Mesendoderm (in vitro differentiated cells): Measurements from ENCODE around the gene ARL5A.

Experiments used
- DNase-seq: peaks from one replicate; pipeline ENCODE4 v3.0.0; 2013
- H2AK5ac ChIP-seq: 2 replicates; pipeline ENCODE4 v1.6.1; 2013; ENCODE audit warnings: low read length, inconsistent platforms
- H2BK120ac ChIP-seq: 2 replicates; pipeline ENCODE4 v1.6.1; 2013; ENCODE audit warnings: low read depth, mild to moderate bottlenecking, low read length, moderate library complexity, mixed read lengths
- H2BK15ac ChIP-seq: replicated peaks from 2 replicates; pipeline ENCODE4 v1.6.1; 2013; ENCODE audit warnings: low read depth, mild to moderate bottlenecking, moderate library complexity
- H2BK5ac ChIP-seq: 2 replicates; pipeline ENCODE4 v1.6.1; 2013; ENCODE audit warnings: low read length, inconsistent platforms
- H3K18ac ChIP-seq: 2 replicates; pipeline ENCODE4 v1.6.1; 2013; ENCODE audit warnings: mild to moderate bottlenecking, low read length, mixed read lengths
- H3K23ac ChIP-seq: one replicate; pipeline ENCODE4 v1.6.1; 2013; ENCODE audit warnings: low read length
- H3K27ac ChIP-seq: 2 replicates; pipeline ENCODE4 v1.5.1; 2013; ENCODE audit warnings: low read depth, mild to moderate bottlenecking, inconsistent platforms, low read length, moderate library complexity
- H3K27me3 ChIP-seq: 2 replicates; pipeline ENCODE4 v1.6.1; 2013; ENCODE audit warnings: low read length, control low read depth, mild to moderate bottlenecking, inconsistent platforms; ENCODE audit not compliant: insufficient read depth, poor library complexity
- H3K36me3 ChIP-seq: 2 replicates; pipeline ENCODE4 v1.6.1; 2013; ENCODE audit warnings: low read length, inconsistent platforms; ENCODE audit not compliant: control insufficient read depth, insufficient read depth
- H3K4ac ChIP-seq: one replicate; pipeline ENCODE4 v1.6.1; 2013; ENCODE audit warnings: low read depth, mild to moderate bottlenecking, low read length, moderate library complexity
- H3K4me1 ChIP-seq: 2 replicates; pipeline ENCODE4 v1.6.1; 2013; ENCODE audit warnings: low read depth, low read length, inconsistent platforms; ENCODE audit not compliant: control insufficient read depth
- H3K4me2 ChIP-seq: 2 replicates; pipeline ENCODE4 v1.6.1; 2013; ENCODE audit warnings: low read length
- H3K4me3 ChIP-seq: 2 replicates; pipeline ENCODE4 v1.5.1; 2013; ENCODE audit warnings: mild to moderate bottlenecking, low read length
- H3K56ac ChIP-seq: one replicate; pipeline ENCODE4 v1.6.1; 2013; ENCODE audit warnings: low read length
- H3K79me1 ChIP-seq: 2 replicates; pipeline ENCODE4 v1.6.1; 2013; ENCODE audit warnings: low read length, inconsistent platforms
- H3K79me2 ChIP-seq: 2 replicates; pipeline ENCODE4 v1.6.1; 2013; ENCODE audit warnings: mild to moderate bottlenecking, low read length; ENCODE audit not compliant: control insufficient read depth, insufficient read depth
- H3K9ac ChIP-seq: 2 replicates; pipeline ENCODE4 v1.6.1; 2013; ENCODE audit warnings: low read length, inconsistent platforms
- H4K5ac ChIP-seq: one replicate; pipeline ENCODE4 v1.6.1; 2013; ENCODE audit warnings: low read length
- H4K8ac ChIP-seq: one replicate; pipeline ENCODE4 v1.6.1; 2013; ENCODE audit warnings: low read depth, mild to moderate bottlenecking, control low read depth, low read length, moderate library complexity
- WGBS: extraction: QIAGEN DNeasy Blood & Tissue Kit; methylation state at CpG from one replicate; pipeline ENCODE4 v1.1.7; 2013; ENCODE audit warnings: low lambda C conversion rate, missing lambda C conversion rate; ENCODE audit not compliant: insufficient coverage; ENCODE audit errors: extremely low coverage; 5-methylcytosine and 5-hydroxymethylcytosine counted together

The ARL5A gene

GRCh38 chr2:151792589-151792988 is 35.6 kb downstream of the ARL5A start:
- H3K27ac ChIP-seq, result no peak overlapping the region
- H3K79me1 ChIP-seq, result no peaks in the 10 kb centered on the region
- H3K79me2 ChIP-seq, result no peaks in the 10 kb centered on the region
- no peak overlapping the region for H4K5ac ChIP-seq
- no peaks in the 10 kb centered on the region for H3K36me3 ChIP-seq
- H2BK120ac ChIP-seq, result no peak overlapping the region
- no peaks in the 10 kb centered on the region for H3K4me1 ChIP-seq
- no peak overlapping the region for H3K4ac ChIP-seq
- H3K56ac ChIP-seq, result no peak overlapping the region
- H2AK5ac ChIP-seq, result no peak overlapping the region
- no peak overlapping the region for H3K18ac ChIP-seq
- H3K4me3 ChIP-seq, result no peak overlapping the region
- WGBS, result no CpG with 5 or more reads among the region's 4 CpGs
- H3K9ac ChIP-seq, result no peak overlapping the region
- no peak overlapping the region for H4K8ac ChIP-seq
- no peak overlapping the region for H3K4me2 ChIP-seq
- no peaks in the 10 kb centered on the region for H3K27me3 ChIP-seq
- H3K23ac ChIP-seq, result no peak overlapping the region
- no peak overlapping the region for H2BK15ac ChIP-seq
- peak; percentile 28 for DNase-seq
- H2BK5ac ChIP-seq, result no peak overlapping the region

GRCh38 chr2:151791545-151791944 is 36.7 kb downstream of the ARL5A start:
- Histone ChIP-seq H3K23ac (no peak overlapping the region), H4K5ac (no peak overlapping the region), H3K79me2 (no peaks in the 10 kb centered on the region), H3K4me1 (no peaks in the 10 kb centered on the region), H2BK5ac (no peak overlapping the region), H3K18ac (no peak overlapping the region), H2AK5ac (no peak overlapping the region), H3K79me1 (no peaks in the 10 kb centered on the region), H3K56ac (no peak overlapping the region), H3K4me3 (no peak overlapping the region), H3K9ac (no peak overlapping the region), H3K27me3 (no peaks in the 10 kb centered on the region), H2BK15ac (no peak overlapping the region), H4K8ac (no peak overlapping the region), H3K4me2 (no peak overlapping the region), H3K36me3 (no peaks in the 10 kb centered on the region), H3K4ac (no peak overlapping the region), H3K27ac (no peak overlapping the region), H2BK120ac (no peak overlapping the region)
- DNase-seq, result no peak
- WGBS, result no CpG with 5 or more reads among the region's 3 CpGs

- no peaks in the 10 kb centered on the region for H3K79me1 ChIP-seq
- no peak overlapping the region for H4K5ac ChIP-seq
- H3K27me3 ChIP-seq, result no peaks in the 10 kb centered on the region
- no peak for DNase-seq
- H3K23ac ChIP-seq, result no peak overlapping the region
- no peak overlapping the region for H2BK5ac ChIP-seq
- H3K4me1 ChIP-seq, result no peaks in the 10 kb centered on the region
- no peak overlapping the region for H3K9ac ChIP-seq
- WGBS, result no CpG with 5 or more reads among the region's 1 CpG
- no peak overlapping the region for H3K18ac ChIP-seq
- no peak overlapping the region for H3K4ac ChIP-seq
- H3K4me2 ChIP-seq, result no peak overlapping the region
- H2AK5ac ChIP-seq, result no peak overlapping the region
- H3K56ac ChIP-seq, result no peak overlapping the region
- H3K4me3 ChIP-seq, result no peak overlapping the region
- H4K8ac ChIP-seq, result no peak overlapping the region
- H2BK15ac ChIP-seq, result no peak overlapping the region
- H3K27ac ChIP-seq, result no peak overlapping the region
- H3K36me3 ChIP-seq, result no peaks in the 10 kb centered on the region
- no peaks in the 10 kb centered on the region for H3K79me2 ChIP-seq
- H2BK120ac ChIP-seq, result no peak overlapping the region
Measured at GRCh38 chr2:151790689-151791088, 37.5 kb downstream of the ARL5A start.

- no peak overlapping the region for H3K4me2 ChIP-seq
- no peaks in the 10 kb centered on the region for H3K79me1 ChIP-seq
- no peak overlapping the region for H4K8ac ChIP-seq
- no CpG with 5 or more reads among the region's 4 CpGs for WGBS
- H4K5ac ChIP-seq, result no peak overlapping the region
- H3K4me3 ChIP-seq, result no peak overlapping the region
- no peaks in the 10 kb centered on the region for H3K36me3 ChIP-seq
- H3K9ac ChIP-seq, result no peak overlapping the region
- H3K23ac ChIP-seq, result no peak overlapping the region
- H3K27me3 ChIP-seq, result no peaks in the 10 kb centered on the region
- H3K56ac ChIP-seq, result no peak overlapping the region
- H3K4ac ChIP-seq, result no peak overlapping the region
- DNase-seq, result no peak
- no peaks in the 10 kb centered on the region for H3K4me1 ChIP-seq
- H3K79me2 ChIP-seq, result no peaks in the 10 kb centered on the region
- no peak overlapping the region for H3K27ac ChIP-seq
- H2BK5ac ChIP-seq, result no peak overlapping the region
- no peak overlapping the region for H3K18ac ChIP-seq
- no peak overlapping the region for H2AK5ac ChIP-seq
- H2BK120ac ChIP-seq, result no peak overlapping the region
- no peak overlapping the region for H2BK15ac ChIP-seq
Measured at GRCh38 chr2:151789055-151789834, 39.0 kb downstream of the ARL5A start.

GRCh38 chr2:151786483-151786882 is 41.7 kb downstream of the ARL5A start:
- H3K4ac ChIP-seq, result no peak overlapping the region
- H2BK5ac ChIP-seq, result no peak overlapping the region
- no peak overlapping the region for H2AK5ac ChIP-seq
- DNase-seq, result no peak
- no peak overlapping the region for H2BK120ac ChIP-seq
- no peak overlapping the region for H2BK15ac ChIP-seq
- H3K79me1 ChIP-seq, result no peaks in the 10 kb centered on the region
- no peak overlapping the region for H4K8ac ChIP-seq
- H3K23ac ChIP-seq, result no peak overlapping the region
- H3K36me3 ChIP-seq, result no peaks in the 10 kb centered on the region
- no peak overlapping the region for H4K5ac ChIP-seq
- H3K18ac ChIP-seq, result no peak overlapping the region
- H3K27me3 ChIP-seq, result no peaks in the 10 kb centered on the region
- WGBS, result no CpG with 5 or more reads among the region's 1 CpG
- no peak overlapping the region for H3K4me3 ChIP-seq
- H3K4me1 ChIP-seq, result no peaks in the 10 kb centered on the region
- no peak overlapping the region for H3K9ac ChIP-seq
- no peak overlapping the region for H3K56ac ChIP-seq
- no peak overlapping the region for H3K27ac ChIP-seq
- no peaks in the 10 kb centered on the region for H3K79me2 ChIP-seq
- H3K4me2 ChIP-seq, result no peak overlapping the region

- H3K79me2 ChIP-seq, result no peaks in the 10 kb centered on the region
- H3K18ac ChIP-seq, result no peak overlapping the region
- no peak overlapping the region for H3K9ac ChIP-seq
- no peak overlapping the region for H4K8ac ChIP-seq
- no peaks in the 10 kb centered on the region for H3K79me1 ChIP-seq
- H4K5ac ChIP-seq, result no peak overlapping the region
- no peak overlapping the region for H3K56ac ChIP-seq
- no peak overlapping the region for H2AK5ac ChIP-seq
- no peak overlapping the region for H2BK120ac ChIP-seq
- H3K4ac ChIP-seq, result no peak overlapping the region
- H3K4me3 ChIP-seq, result no peak overlapping the region
- no peaks in the 10 kb centered on the region for H3K27me3 ChIP-seq
- no peak overlapping the region for H3K4me2 ChIP-seq
- no peaks in the 10 kb centered on the region for H3K4me1 ChIP-seq
- no peak overlapping the region for H3K23ac ChIP-seq
- no CpG with 5 or more reads among the region's 5 CpGs for whole genome bisulfite sequencing
- no peaks in the 10 kb centered on the region for H3K36me3 ChIP-seq
- H3K27ac ChIP-seq, result no peak overlapping the region
- H2BK15ac ChIP-seq, result no peak overlapping the region
- no peak for DNase-seq
- H2BK5ac ChIP-seq, result no peak overlapping the region
Measured at GRCh38 chr2:151786077-151786476, 42.1 kb downstream of the ARL5A start.
